Ishikawa (cell line): ENCODE results near the gene SHC4.

Source experiments
- CREB1 ChIP-seq: IDR thresholded peaks from 2 replicates; pipeline ENCODE4 v1.6.1; 2012; ENCODE audit warnings: low read depth
- USF1 ChIP-seq: IDR thresholded peaks from 2 replicates; pipeline ENCODE4 v1.6.1; 2012

GRCh38 chr15:48962662-48963523, 826 bp downstream of the SHC4 start:
- TF ChIP-seq CREB1: no peak
- no peak for TF ChIP-seq USF1
